ENCODE data around the gene SLC35G3. TPM values are rescaled to one million over a fixed set of nuclear protein-coding genes. Genes with fewer than 3 reads are reported as not detected.
"Not testable (repeated sequence)": the region's sequence is repeated elsewhere in the genome, so short reads cannot be mapped to it uniquely, and the experiment has no call there.

Gene SLC35G3
- total RNA-seq, 1 donor from 2014 or later = not detected

DNA sequence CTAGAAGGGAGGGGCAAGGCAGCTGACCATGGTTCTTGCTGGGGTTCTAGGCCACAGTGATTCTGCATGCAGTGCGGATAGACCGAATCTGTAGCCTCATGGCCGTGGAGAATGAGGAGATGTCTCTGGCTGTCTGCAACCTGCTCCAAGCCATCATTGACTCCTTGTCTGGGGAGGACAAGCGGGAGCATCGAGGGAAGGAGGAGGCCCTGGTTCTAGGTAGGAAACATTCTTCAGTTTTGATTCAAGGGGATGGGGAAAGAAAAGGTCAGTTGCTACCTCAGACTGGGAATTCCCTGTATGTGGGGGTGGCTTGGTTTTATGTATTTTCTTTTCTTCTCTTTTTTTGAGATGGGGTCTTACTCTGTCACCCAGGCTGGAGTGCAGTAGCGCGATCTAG, 38.9 kb downstream of the SLC35G3 start:
- Mint-ChIP-seq H3K4me1 (ENCODE audit: low read depth) (peaks cover 7% of the 10 kb centered on the region), H3K27ac (no peak overlapping the region), H3K27me3 (ENCODE audit: insufficient read depth) (peaks cover 18% of the 10 kb centered on the region), H3K4me3 (no peak overlapping the region), H3K36me3 (ENCODE audit: low read depth) (no peaks in the 10 kb centered on the region), H3K9me3 (no peaks in the 10 kb centered on the region)
- intact Hi-C loops (cut with micrococcal nuclease) = no loop called here
- no peak for DNase-seq (ENCODE audit: low spot score)

DNA sequence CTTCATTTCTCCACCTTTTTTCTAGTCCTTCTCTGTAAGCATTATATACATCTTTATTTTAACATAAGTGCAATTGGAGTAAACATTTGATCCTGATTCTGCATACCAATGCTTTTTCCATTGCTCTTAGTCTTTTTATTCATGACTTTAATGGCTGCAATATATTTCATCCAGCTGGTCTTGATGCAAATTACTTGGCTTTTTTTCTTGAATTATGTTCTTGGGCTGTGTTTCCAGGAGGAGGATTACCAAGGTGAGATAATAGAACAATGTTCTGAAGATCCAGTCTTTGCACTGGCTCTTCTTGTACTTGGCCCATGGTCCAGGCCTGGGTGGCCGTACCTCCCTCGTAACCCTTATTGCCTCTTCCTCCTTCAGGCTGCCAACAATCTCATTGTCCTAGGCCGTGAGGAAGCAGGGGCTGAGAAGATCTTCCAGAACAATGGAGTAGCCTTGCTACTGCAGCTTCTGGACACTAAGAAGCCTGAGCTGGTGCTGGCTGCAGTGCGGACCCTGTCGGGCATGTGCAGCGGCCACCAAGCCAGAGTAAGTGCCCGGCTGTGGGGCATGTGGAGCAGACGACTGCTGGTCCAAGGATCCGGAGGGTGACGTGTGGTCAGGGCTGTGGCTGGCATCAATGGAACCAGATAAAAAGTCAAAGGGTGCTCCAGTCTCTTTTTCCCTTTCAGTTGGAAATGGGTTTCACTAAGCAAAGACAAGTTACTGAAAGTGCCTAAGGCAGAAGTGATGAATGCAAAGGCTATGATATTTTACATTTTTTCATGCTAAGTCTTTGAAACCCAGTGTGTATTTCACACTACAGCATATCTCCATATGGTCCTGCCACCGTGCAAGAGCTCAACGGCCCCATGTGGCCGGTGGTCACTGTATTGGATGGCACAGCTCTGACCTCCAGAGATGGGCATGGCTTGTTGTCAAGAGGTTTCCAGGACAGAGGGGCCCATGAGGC, 39.7 kb downstream of the SLC35G3 start:
- Mint-ChIP-seq H3K4me1 (ENCODE audit: low read depth) (no peaks in the 10 kb centered on the region), H3K9me3 (no peaks in the 10 kb centered on the region), H3K27me3 (ENCODE audit: insufficient read depth) (peaks cover 18% of the 10 kb centered on the region), H3K36me3 (ENCODE audit: low read depth) (no peaks in the 10 kb centered on the region), H3K4me3 (no peak overlapping the region), H3K27ac (no peak overlapping the region)
- no peak for DNase-seq (ENCODE audit: low spot score)
- intact Hi-C loops (cut with micrococcal nuclease) = no loop called here

DNA sequence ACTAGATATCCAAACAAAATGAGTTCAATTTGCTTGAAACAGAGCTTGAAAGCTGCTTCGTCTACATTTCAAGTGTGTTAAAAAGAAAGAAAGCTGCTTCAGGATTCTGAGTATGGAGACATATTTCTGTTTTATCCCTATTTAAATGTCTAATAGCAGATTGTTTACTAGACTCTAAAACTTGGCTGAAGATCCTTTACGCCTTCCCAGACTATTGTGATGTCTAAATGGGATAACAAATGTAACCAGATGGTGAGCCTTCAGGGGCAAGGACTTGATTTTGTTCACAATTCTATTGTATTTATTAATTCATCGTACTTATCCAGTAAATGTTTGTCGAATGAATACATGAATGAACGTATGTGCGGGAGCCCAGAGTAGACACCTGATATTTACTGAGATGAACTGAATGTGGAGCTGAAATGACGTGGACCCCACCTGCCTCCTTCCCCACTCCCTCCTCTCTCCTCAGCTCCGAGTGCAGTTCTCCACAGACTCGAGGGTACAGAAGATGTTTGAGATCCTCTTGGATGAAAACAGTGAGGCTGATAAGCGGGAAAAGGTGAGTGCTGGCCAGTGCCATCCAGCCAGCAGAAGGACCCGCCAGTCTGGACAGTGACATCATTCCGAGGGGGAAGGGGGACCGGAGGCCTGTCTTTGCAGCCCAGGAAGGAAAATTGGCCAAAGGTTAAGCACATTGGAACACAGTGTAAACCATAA, 41.6 kb downstream of the SLC35G3 start:
- no peak for DNase-seq (ENCODE audit: low spot score)
- Mint-ChIP-seq H3K36me3 (ENCODE audit: low read depth) (no peaks in the 10 kb centered on the region), H3K27me3 (ENCODE audit: insufficient read depth) (peaks cover 14% of the 10 kb centered on the region), H3K4me1 (ENCODE audit: low read depth) (no peaks in the 10 kb centered on the region), H3K27ac (no peak overlapping the region), H3K9me3 (no peaks in the 10 kb centered on the region), H3K4me3 (no peak overlapping the region)
- intact Hi-C loops (cut with micrococcal nuclease) = no loop called here

DNA sequence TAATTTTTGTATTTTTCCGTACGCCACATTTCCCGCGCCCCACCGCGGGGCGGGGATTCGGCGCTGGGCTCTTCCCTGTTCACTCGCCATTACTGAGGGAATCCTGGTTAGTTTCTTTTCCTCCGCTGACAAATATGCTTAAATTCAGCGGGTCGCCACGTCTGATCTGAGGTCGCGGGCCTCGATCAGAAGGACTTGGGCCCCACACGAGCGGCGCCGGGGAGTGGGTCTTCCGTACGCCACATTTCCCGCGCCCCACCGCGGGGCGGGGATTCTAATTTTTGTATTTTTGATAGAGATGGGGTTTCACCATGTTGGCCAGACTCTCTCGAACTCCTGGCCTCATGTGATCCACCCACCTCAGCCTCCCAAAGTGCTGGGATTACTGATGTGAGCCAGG, 43.1 kb downstream of the SLC35G3 start:
- H3K9me3 Mint-ChIP-seq; H3K4me3 Mint-ChIP-seq; DNase-seq (ENCODE audit: low spot score); H3K27ac Mint-ChIP-seq; H3K36me3 Mint-ChIP-seq (ENCODE audit: low read depth); H3K4me1 Mint-ChIP-seq (ENCODE audit: low read depth); intact Hi-C loops (cut with micrococcal nuclease): not testable (repeated sequence)
- peaks cover 13% of the 10 kb centered on the region for H3K27me3 Mint-ChIP-seq (ENCODE audit: insufficient read depth)

DNA sequence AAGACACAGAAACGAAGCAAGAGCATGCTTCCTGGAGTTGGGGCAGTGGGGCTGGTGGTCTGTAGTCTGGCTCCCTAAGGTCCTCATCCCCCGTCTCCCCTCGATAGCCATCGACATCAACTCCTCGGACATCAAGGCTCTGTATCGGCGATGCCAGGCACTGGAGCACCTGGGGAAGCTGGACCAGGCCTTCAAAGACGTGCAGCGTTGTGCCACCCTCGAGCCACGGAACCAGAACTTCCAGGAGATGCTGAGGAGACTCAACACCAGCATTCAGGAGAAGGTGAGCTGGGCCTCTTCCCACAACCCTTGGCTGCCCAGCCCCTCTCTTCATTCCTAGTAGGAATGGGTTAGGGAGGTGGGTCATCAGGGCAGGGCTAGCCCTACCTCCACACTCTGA, 44.3 kb downstream of the SLC35G3 start:
- DNase-seq (ENCODE audit: low spot score) = no peak
- Mint-ChIP-seq H3K9me3 (no peaks in the 10 kb centered on the region), H3K27me3 (ENCODE audit: insufficient read depth) (peaks cover 6% of the 10 kb centered on the region), H3K4me3 (no peak overlapping the region), H3K36me3 (ENCODE audit: low read depth) (no peaks in the 10 kb centered on the region), H3K27ac (no peak overlapping the region), H3K4me1 (ENCODE audit: low read depth) (no peaks in the 10 kb centered on the region)
- intact Hi-C loops (cut with micrococcal nuclease) = loop anchor here (10.0 kb wide), 1 partner anchor 285 kb away; the partner anchor contains the start of gene SLFN12

DNA sequence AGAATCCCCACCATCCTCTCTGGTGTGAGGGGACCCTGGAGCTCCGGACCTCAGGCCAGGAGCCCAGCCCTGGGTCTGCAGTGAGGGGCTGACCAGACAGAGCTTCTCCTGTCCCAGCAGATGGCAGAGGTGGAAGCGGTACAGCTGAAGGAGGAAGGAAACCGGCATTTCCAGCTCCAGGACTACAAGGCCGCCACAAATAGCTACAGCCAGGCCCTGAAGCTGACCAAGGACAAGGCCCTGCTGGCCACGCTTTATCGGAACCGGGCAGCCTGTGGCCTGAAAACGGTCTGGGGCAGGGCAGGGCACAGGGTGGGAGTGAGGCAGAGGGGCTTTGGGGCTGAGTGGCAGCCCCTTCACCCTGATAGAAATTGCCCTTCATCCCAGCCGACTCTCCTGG, 46.0 kb downstream of the SLC35G3 start:
- H3K4me3 Mint-ChIP-seq = no peak overlapping the region
- DNase-seq (ENCODE audit: low spot score) = no peak
- H3K27ac Mint-ChIP-seq = no peak overlapping the region
- H3K9me3 Mint-ChIP-seq = no peaks in the 10 kb centered on the region
- intact Hi-C loops (cut with micrococcal nuclease) = loop anchor here (10.0 kb wide), 1 partner anchor 287 kb away; the partner anchor contains the start of gene SLFN12
- no peaks in the 10 kb centered on the region for H3K36me3 Mint-ChIP-seq (ENCODE audit: low read depth)
- H3K27me3 Mint-ChIP-seq (ENCODE audit: insufficient read depth) = peaks cover 4% of the 10 kb centered on the region
- no peaks in the 10 kb centered on the region for H3K4me1 Mint-ChIP-seq (ENCODE audit: low read depth)

DNA sequence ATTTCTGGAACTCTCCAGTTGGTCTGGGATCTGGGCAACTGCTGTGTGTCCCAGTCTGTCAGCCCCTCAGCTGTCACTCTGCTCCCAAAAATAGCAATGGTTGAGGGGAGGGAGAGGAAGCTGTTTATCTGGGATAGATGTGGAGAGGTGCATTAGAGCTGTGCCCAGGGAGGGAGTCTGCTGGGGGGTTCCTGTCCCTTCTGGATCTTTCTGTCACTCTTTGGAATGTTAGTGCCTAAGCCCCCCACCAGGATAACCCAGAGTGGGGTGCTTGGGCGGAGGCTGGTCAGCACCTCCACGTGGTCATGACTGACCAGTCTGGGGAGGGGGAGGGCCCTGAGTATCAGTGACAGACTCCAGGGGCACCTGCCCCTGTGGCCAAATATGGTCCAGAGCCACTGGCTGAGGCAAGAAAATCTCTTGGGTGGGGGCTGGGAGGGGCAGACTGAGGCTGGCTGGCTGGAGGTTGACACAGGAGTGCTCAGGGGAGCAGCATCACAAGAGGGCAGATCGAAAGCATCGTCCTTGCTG, 46.8 kb downstream of the SLC35G3 start, which contains the start of gene UNC45B:
Gene UNC45B (plus strand): TSS at position 443 of the 531 bp plus-strand sequence. CDS start 447 bp downstream, outside the sequence.
- intact Hi-C loops (cut with micrococcal nuclease) = loop anchor here (10.0 kb wide), 1 partner anchor 287 kb away; the partner anchor contains the start of gene SLFN12
- Mint-ChIP-seq H3K27ac (no peak within 1 kb of the TSS), H3K9me3 (no peaks in the 10 kb centered on the region), H3K27me3 (ENCODE audit: insufficient read depth) (peaks cover 3% of the 10 kb centered on the region), H3K4me1 (ENCODE audit: low read depth) (no peaks in the 10 kb centered on the region), H3K36me3 (ENCODE audit: low read depth) (no peaks in the 10 kb centered on the region), H3K4me3 (no peak within 1 kb of the TSS)
- no peak for DNase-seq (ENCODE audit: low spot score)

DNA sequence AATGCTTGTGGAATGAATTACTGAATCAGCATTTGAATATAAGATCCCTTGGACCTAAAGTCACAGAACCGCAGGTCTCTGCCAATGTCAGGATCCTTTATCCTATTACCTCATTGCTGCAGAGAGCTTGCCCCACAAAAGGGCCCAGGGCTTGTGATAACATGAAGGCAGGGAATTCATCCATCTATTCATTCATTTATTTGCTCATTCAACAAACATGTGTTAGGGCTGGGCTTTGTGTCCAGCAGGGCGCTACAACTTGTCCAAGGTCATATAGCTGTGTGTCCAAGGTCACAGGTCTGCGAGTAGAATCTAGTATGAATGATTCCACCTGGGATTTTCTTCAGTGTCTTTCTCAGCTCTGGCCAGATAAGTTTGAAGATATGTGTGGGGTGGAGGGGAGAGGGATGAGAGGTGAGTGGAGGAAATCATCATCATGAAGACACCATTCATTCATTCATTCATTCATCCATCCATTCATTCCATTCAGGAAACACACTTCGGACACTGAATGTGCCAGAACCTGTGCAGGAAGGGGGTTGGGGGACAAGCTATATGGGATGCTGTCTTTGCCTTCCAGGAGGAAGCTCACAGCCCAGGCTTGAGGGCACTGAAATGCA, 47.9 kb downstream of the SLC35G3 start:
- no peaks in the 10 kb centered on the region for H3K9me3 Mint-ChIP-seq
- H3K4me3 Mint-ChIP-seq = no peak overlapping the region
- H3K27ac Mint-ChIP-seq = no peak overlapping the region
- intact Hi-C loops (cut with micrococcal nuclease) = loop anchor here (10.0 kb wide), 1 partner anchor 288 kb away; the partner anchor contains the start of gene SLFN12
- peaks cover 1% of the 10 kb centered on the region for H3K36me3 Mint-ChIP-seq (ENCODE audit: low read depth)
- no peaks in the 10 kb centered on the region for H3K4me1 Mint-ChIP-seq (ENCODE audit: low read depth)
- no peak for DNase-seq (ENCODE audit: low spot score)
- H3K27me3 Mint-ChIP-seq (ENCODE audit: insufficient read depth) = no peaks in the 10 kb centered on the region

DNA sequence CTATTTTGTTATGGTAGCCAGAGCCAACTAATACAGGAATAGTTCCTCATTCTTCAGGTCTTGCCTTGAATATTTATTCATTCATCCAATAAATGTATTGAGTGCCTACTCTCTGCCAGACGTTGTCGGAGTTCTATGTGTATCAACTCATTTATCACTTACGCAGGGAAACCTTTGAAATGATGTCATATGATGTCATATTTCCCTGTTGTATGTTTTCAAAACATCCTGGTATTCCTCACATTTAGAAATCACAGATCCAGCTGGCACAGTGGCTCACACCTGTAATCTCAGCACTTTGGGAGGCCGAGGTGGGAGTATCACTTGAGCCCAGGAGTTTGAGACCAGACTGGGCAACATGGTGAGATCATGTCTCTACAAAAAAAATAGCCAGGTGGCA, 49.4 kb downstream of the SLC35G3 start:
- H3K4me3 Mint-ChIP-seq = no peak overlapping the region
- H3K27me3 Mint-ChIP-seq (ENCODE audit: insufficient read depth) = no peaks in the 10 kb centered on the region
- H3K27ac Mint-ChIP-seq = no peak overlapping the region
- no peaks in the 10 kb centered on the region for H3K4me1 Mint-ChIP-seq (ENCODE audit: low read depth)
- no peaks in the 10 kb centered on the region for H3K9me3 Mint-ChIP-seq
- intact Hi-C loops (cut with micrococcal nuclease) = loop anchor here (5.0 to 10.0 kb wide), 3 partner anchors 67 to 432 kb away; partner anchors contain the start of genes PEX12 and SLFN12
- no peak for DNase-seq (ENCODE audit: low spot score)
- H3K36me3 Mint-ChIP-seq (ENCODE audit: low read depth) = peaks cover 1% of the 10 kb centered on the region

Other genes starting within 250 kb of the SLC35G3 start
- gene CCT6B, start 232.9 kb downstream of the SLC35G3 start, total RNA-seq = 0.96 and 1.0 TPM in 2 replicates
- gene ZNF830, start 232.9 kb downstream of the SLC35G3 start, total RNA-seq = 28.0 and 29.7 TPM in 2 replicates
- 70.9 and 75.2 TPM in 2 replicates for gene LIG3, start 213.9 kb downstream of the SLC35G3 start, total RNA-seq
- gene RFFL, start 130.7 kb downstream of the SLC35G3 start, total RNA-seq = 28.1 and 28.2 TPM in 2 replicates
- gene RAD51D, start 74.5 kb downstream of the SLC35G3 start, total RNA-seq = 29.8 and 34.9 TPM in 2 replicates
- not detected in 2 replicates for gene FNDC8, start 72.8 kb downstream of the SLC35G3 start, total RNA-seq
- gene NLE1, start 52.1 kb downstream of the SLC35G3 start, total RNA-seq = 51.1 and 54.4 TPM in 2 replicates
- not detected in 2 replicates for gene UNC45B, start 46.6 kb downstream of the SLC35G3 start, total RNA-seq
- gene SLFN5, start 48.7 kb upstream of the SLC35G3 start, total RNA-seq = 10.4 and 11.0 TPM in 2 replicates
- gene SLFN11, start 179.2 kb upstream of the SLC35G3 start, total RNA-seq = 70.8 and 76.0 TPM in 2 replicates
- gene SLFN12, start 238.1 kb upstream of the SLC35G3 start, total RNA-seq = 6.6 and 8.4 TPM in 2 replicates

Measured in activated T-helper 1 cell treated with anti-CD3 and anti-CD28 coated beads, Interleukin-12 subunit alpha, Interleukin-12 subunit beta, Interleukin-2, Interleukin-4 antibody, amounts not matched to agents 30 ng/mL and 10 ng/mL and 1 ng/mL, durations not matched to agents 14 hours and 24 hours and 36 hours (primary cell).